Measurements from ENCODE around the gene IMPA2.
"Not testable (repeated sequence)": the region's sequence is repeated elsewhere in the genome, so short reads cannot be mapped to it uniquely, and the experiment has no call there.

IMPA2 gene

DNA sequence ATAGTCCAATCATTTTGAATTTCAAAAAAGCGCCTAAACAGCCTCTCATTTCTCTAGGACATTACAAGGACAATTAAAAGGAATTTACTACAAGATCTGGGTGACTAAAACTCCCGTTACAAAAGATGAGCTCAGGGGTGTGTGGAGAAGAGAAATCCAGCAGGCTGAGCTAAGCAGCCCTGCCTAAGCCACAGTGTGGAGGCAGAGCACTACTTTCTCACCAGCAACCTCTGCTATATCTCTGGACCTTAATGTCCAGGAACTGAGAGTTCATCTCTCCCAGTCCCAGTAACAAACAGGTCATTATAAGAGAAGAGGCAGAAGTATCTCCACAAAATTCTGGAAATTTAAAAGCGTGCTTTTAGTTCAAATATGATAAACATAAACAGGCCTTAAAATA lies 93.4 kb downstream of the IMPA2 start:
- DNase-seq (ENCODE audit: low read depth in 2 of 2), result no peak

DNA sequence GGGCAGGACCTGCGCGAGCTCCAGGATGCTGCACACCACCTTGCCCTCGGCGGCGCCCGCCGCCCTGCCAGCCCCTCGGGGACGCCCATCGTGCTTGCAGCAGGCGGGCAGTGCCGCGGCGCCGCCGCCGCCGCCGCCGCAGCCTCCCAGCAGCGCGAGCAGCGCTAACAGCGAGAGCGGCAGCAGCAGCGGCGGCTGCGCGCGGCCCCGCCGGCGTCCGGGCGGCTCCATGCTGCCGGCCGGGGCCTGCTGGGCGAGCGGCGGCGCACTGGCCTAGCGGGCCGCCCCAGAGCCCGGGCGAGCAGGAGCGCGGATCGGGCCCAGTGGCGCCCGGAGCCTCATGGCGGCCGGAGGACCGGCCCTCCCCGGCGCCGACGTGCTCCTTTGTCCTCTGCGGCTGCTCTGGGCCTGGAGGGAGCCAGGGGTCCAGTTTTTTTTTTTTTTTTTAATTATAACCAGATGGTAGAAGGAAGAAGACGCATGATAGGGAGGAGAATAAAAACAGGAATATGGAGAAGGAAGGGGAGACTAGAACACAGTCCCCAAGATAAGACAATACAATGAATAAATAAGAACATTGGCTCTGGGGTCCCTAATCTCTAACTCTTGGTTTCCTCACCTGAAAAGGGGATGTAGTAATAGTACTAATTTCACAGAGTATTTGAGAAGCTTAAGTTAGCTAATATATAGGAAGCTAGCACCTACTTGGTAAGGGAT lies 95.3 kb downstream of the IMPA2 start:
- no peak for DNase-seq (ENCODE audit: low read depth in 2 of 2)

DNA sequence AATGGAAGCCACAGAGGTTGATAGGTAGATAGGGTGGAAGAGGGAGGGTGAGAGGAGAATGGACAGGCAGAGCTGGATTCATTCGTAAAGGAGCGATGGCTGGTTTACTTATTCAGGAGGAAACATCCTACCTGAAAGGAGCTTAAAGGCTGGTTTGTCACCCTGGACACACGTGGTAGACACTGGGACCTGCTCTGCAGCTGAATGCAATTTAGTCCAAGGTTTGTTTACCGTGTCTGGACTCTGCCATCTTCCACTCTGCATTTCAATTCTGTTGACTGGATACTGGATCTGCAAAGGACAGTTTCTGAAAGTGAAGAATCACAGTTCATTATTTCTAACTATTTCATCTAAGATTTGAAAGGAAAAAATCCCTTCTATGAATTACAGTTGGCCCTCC lies 96.7 kb downstream of the IMPA2 start:
- DNase-seq (ENCODE audit: low read depth in 2 of 2), result not testable (repeated sequence)

DNA sequence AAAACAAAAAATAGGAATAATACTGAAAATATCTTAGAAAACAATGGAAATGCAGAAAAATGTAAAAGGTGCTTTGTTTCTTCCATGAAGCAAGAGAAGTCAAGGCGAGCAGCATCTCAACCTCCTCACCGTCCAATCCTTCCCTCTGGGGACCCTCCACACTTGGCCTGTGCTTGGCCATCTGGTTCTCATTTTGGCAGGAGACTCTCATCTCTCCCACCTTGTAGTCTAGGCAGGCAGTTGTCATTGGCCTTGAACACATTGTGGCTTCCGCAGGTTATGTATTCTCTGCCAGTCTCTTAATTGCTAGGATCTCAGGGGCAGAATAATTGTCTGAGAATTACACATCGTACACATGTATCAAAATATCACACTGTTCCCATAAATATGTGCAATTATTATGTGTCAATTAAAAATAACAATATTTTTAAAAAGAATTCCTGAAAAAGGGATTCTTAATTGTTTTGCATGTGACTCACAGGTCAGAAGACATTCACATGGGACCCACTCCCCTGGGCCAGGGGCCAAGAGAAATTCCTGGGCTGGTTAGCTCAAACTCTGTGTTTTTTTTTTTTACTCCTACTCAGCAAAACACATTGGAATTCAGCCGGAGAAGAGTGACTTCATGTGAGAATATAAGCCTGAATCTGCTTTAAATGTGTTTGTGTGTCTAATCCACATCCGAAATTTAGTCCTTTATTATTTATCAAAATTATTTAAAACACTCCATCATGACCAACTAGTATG lies 98.4 kb downstream of the IMPA2 start:
- DNase-seq (ENCODE audit: low read depth in 2 of 2), result no peak
